HG03060 (cell line): Measurements from ENCODE around the gene RASD2.
"Not testable (repeated sequence)": the region's sequence is repeated elsewhere in the genome, so short reads cannot be mapped to it uniquely, and the experiment has no call there.

Experiments used
- ATAC-seq: cut with Tn5 transposase; IDR thresholded peaks from one replicate; pipeline ENCODE4 v1.9.1; 2021; ENCODE audit warnings: low read depth, moderate number of reproducible peaks; ENCODE audit not compliant: unreplicated experiment

Gene RASD2, protein sequence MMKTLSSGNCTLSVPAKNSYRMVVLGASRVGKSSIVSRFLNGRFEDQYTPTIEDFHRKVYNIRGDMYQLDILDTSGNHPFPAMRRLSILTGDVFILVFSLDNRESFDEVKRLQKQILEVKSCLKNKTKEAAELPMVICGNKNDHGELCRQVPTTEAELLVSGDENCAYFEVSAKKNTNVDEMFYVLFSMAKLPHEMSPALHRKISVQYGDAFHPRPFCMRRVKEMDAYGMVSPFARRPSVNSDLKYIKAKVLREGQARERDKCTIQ

DNA sequence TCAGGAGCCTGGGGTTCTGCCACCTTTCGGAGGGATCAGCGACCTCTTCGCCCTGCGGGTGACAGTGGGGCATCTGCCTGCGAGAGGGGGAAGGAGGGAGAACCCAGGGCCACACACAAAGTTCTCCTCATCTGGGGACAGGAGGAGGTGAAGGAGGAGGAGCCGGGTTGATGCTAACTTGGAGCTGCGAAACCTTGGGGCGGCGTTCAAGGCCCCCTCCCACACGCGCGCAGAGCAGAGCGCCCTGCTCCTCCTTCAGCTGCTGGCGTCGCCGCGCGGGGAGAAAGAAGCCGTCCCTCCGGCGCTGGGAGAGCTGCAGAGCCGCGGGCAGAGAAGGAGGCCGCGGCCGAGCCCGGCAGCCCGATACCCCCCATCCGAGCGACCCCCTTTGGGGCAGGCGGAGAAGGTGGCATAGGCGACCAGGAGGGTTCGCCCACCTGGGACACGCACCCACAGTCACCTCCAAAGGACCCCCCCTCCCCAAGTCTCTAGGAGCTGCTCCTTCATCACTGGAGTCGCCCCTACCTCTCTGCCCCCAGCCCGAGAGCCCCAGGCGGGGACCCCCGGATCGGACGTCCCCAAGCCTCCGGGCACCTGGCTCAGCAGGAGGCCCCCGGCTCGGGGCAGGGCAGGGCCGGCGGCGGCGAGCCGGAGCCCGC lies at the start of gene RASD2:
RASD2 (plus strand) TSS at position 237 of the 659 bp plus-strand sequence. CDS start 5,979 bp downstream, outside the sequence.
- no peak for ATAC-seq

DNA sequence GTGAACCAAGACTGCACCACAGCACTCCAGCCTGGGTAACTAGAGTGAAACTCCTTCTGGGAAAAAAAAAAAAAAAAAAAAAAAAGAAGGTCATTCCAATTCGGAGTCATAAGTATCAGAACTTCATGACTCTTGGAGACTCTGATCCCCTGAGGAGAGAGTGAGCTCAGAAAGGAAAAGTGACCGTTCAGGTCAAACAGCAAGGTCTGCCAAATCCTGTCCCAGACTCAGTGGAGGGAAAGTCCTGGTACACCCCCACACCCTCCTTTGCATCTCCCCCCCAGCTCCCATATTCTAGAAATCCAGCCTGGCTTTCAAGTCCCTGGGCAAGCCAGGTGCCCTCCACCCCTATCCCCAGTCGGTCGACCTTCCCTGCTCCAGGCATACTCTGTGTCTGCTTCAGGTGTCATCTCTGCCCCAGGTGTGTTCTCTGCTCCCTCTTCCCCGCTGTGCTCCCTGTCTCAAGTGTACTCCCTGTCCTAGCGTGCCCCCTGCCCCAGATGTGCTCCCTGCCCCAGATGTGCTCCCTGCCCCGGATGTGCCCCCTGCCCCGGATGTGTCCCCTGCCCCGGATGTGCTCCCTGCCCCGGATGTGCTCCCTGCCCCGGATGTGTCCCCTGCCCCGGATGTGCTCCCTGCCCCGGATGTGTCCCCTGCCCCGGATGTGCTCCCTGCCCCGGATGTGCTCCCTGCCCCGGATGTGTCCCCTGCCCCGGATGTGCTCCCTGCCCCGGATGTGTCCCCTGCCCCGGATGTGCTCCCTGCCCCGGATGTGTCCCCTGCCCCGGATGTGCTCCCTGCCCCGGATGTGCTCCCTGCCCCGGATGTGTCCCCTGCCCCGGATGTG lies 49.3 kb upstream of the RASD2 start:
- not testable (repeated sequence) for ATAC-seq

DNA sequence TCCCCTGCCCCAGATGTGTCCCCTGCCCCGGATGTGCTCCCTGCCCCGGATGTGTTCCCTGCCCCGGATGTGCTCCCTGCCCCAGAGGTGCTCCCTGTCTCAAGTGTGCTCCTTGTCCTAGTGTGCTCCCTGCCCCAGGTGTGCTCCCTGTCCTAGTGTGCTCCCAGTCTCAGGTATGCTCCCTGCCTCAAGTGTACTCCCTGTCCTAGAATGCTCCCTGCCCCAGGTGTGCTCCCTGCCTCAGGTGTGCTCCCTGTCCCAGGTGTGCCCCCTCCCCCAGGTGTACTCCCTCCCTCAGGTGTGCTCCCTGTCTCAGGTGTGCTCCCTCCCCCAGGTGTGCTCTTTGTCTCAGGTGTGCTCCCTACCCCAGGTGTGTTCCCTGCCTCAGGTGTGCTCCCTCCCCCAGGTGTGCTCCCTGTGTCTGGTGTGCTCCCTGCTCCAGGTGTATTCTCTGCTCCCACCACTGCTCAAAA lies 48.7 kb upstream of the RASD2 start:
- no peak for ATAC-seq

DNA sequence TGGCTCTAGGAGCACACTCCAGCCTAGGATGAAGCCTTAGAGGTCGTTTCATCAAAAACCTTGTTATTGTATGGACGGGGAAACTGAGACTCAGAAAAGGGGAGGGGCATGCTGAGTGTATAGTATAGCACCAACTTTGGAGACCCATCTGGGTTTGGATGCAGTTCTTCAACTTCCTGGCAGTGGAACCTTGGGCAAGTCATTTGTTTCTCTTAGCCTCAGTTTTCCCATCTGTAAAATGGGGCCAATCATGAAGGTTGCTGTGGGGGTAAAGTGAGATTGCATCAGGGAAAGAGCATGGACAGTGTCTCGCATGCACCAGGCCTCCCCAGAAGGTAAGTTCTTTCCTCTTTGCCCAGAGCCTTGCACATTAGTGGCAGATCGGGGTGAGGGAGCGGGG lies 47.6 kb upstream of the RASD2 start:
- ATAC-seq, result no peak

DNA sequence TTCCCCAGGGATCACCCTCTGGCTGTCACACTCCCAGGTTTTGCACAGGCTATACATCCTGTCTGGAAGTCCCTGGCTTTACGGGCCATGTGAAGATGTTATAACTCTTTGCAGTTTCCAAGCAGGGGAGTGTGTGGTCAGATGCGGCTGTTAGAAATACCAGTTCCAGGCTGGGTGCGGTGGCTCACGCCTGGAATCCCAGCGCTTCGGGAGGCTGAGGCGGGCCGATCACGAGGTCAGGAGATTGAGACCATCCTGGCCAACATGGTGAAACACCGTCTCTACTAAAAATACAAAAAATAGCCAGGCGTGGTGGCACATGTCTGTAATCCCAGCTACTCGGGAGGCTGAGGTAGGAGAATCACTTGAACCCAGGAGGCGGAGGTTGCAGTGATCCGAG lies 44.9 kb upstream of the RASD2 start:
- not testable (repeated sequence) for ATAC-seq

DNA sequence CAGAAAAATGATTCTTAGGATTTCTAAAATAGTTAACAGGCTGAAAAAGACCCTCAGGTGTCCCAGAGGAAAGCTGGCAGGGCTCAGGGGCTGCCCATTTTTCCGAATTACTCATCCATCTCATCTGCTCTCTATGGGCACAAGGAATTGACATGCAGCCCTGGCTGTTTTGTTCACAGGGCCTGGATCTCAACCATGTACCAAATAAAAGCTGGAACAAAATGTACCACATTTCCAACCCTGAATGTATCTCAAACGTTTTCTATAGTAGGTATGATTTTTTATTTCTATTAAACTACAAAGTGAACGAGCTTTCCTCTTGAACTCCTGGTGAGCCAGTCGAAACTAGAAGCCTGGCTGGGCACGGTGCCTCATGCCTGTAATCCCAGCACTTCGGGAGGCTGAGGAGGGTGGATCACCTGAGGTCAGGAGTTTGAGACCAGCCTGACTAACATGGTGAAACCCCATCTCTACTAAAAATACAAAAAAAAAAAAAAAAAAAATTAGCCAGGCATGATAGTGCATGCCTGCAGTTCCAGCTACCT lies 43.8 kb upstream of the RASD2 start:
- ATAC-seq, result no peak

DNA sequence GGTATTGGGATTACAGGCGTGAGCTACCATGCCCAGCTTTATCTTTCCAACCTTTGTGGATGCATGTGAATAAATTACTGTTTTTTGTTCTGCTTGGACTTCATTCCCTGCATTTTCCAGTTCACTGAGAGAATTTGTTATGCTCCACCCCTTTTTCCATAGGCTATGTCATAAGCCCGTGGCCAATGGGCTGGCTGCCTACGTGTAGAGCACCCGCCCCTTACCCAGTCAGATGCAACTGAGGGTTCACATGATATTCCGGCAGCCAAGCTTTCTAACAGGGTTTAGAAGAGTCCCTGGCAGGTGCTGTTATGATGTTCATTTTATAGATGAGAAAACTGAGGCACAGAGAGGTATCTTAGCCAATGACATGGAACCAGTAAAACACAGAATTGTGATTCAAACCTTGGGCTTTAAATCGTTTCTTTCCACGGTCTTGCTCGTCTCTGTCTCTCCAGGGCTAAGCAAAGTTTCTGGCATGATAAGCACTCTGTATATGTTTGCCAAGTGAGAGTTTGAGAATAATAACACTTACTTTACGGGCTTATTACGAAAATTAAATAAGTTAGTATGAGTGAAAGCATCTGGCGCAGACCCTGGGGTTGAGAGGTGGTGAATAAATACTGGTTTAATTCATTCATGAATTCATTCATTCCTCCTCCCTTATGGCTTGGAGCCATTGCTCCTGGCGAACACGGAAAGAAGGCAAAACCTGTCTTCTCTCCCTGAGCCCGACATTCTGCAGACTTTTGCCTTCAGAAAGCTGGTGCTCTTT lies 42.4 kb upstream of the RASD2 start:
- no peak for ATAC-seq

DNA sequence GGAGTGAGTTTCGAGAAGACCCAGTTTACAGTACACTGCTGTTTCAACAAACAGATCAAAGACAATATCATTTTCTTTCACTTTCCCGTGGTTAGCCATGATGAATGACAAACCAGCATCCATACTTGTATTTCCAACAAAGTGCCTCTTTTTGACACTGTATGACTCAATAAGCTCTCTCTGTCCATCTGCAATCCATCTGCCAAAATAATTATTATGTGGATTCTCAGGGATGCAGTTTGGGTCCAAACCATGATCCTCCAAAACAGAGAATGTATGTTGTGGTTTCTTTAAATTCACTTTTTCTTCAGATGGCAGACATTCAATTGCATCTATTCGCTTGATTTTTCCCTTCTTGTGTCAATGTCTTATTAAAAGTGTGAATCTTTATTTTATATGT lies 37.8 kb upstream of the RASD2 start:
- no peak for ATAC-seq

DNA sequence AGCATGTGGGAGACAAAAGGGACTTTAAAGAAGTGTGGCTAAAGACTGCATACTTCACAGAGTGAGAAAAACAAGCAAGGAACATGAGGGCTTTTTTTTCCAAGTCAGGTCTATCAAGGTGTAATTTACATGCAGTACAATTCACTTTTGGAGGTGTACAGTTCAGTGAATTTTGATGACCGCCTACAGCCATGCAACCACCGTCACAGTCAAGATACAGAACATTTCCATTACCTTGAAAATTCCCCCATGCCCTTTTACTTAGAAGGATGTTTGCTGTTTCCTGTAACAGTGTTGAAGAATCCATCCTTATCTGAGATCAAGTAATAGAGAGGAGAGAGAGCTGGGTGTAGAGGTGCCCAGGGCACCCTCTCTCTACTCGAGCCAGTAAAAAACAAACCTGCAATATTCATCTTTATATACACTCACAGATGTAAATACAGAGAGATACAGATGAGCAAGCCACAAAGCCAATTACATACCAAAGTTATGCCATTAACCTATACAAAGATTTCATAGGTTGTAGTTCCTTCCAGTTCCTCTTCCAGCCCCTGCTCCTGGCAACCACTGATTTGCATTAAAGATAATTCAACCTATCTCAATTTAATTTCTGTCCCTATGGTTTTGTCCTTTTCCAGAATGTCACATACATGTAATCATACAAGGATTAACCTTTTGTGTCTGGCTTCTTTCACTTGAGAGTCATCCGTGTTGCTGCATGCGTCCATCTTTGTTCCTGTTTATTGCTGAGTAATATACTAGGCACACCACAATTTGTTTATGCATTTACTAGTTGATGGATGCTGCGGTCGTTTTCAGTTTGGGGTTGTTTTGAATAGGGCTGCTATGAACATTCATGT lies 35.0 kb upstream of the RASD2 start:
- ATAC-seq, result no peak

DNA sequence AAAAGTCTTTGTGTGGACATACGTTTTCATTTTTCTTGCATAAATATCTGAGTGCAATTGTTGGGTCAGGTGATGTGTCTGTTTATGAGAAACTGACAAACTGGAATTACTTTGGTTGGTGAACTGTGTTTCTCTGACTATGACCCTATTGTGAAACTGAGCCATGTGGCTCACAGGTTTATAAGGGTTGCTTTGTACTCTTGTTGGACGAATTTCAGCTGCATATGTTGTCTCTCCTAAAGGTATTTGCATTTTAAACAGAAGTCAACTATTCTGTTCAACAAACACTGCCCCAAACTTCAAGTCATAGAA lies 34.4 kb upstream of the RASD2 start:
- ATAC-seq, result no peak

DNA sequence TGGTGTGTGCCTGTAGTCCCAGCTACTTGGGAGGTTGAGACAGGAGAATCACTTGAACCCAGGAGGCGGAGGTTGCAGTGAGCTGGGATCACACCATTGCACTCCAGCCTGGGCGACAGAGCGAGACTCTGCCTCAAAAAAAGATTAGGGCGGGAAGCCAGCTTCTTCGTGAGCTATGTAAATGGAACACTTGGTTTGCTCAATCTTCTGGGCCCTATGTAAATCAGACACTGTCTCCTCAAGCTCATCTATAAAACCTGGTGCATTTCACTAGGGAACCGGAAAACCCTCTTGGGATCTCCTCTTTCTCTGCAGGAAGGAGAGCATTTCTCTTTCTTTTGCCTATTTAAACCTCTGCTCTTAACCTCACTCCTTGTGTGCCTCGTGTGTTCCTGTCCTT lies 32.8 kb upstream of the RASD2 start:
- not testable (repeated sequence) for ATAC-seq

DNA sequence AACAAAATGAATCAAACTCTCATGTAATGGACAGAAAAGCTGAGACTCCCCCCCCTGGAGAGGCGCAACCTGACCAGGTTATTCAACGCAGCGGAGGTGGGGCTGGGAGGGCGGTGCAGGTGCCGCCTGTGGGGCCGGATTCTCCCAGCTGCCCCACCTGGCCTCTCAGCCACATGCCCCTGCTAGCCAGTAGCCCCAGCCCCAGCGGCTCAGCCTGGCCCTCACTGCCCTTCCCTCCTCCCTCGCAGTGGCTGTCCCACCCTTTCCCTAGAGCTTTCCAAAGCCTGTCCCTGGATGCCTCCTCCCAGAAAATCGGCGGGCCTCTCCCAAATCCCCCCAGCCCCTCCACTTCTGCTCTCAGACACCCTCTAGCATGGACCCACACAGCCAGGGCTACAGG lies 31.2 kb upstream of the RASD2 start:
- no peak for ATAC-seq

DNA sequence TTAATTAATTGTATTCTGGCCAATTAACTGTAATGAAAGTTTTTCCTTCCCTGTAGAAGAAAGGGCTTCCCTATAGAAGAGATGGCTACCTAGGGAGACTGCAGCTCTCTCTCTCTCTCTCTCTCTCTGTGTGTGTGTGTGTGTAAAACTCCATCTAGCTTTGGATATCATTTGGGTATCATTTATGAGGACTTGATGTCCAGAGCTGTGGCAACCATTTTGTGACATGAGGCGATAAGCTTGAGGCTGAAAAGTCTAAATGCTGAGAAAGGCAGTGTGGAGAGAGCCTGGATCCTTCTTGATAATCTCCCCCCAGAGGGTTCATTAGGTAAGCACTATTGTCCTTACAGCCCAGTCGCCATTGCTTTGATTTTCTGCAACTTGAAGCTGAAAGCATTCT lies 30.7 kb upstream of the RASD2 start:
- ATAC-seq, result no peak

DNA sequence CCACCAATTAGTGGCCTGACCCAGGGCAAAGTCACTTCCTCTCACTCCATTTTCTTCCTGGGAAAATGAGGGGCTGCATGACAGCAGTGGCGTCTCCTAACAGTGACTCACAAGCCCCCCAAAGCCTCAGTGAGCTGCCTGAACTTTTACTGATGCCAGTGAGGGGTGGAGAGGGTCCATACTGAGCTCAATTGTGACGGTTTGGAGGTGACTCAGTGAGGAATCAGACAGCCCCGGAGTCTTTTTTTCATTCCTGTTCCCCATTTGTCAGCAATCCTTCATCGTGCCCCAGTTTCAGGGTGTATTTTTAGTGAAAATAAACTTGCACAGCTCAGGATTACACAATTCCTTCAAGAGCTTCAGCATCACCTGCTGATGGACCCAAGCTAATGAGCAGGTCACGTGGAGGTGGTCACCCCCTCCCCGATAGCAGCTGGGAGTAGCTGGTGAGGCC lies 30.1 kb upstream of the RASD2 start:
- no peak for ATAC-seq

DNA sequence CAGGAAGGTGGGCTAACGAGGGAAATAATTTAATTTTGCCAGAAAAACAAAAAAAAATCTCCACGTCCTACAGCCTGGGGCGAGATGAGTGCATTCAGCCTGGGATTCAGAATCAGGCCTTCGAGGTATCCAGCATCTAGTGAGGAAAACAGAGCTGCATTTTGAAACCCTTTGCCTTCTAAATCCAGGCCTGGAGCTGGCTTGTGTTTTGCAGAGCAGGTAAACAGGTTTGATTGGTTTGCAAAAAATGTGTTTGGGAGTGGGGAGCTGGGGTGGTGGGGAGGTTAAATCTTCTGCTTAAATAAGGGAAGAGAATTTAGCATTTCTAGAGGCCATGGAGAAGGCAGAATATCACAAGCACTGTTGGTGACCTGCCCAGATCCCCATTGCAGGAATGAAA lies 29.7 kb upstream of the RASD2 start:
- ATAC-seq, result no peak

DNA sequence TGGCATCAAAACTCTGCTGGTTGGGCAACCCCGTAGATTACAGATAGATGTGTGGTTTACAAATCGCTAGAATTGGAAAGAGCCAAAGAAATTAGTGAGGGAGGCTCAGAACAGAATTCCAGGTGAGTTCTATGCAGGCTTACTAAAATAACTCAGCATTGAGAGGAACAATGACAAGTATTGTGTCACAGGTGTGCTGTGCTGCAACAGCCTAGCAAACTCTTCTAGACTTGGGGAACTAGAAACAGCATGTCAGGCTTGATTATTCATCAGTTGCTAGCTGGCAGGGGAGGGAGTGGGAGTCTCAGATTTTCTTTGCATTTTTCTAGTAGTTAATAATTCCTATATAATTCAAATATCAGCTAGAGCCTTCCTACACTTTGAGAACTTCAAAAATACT lies 26.3 kb upstream of the RASD2 start:
- ATAC-seq, result no peak

DNA sequence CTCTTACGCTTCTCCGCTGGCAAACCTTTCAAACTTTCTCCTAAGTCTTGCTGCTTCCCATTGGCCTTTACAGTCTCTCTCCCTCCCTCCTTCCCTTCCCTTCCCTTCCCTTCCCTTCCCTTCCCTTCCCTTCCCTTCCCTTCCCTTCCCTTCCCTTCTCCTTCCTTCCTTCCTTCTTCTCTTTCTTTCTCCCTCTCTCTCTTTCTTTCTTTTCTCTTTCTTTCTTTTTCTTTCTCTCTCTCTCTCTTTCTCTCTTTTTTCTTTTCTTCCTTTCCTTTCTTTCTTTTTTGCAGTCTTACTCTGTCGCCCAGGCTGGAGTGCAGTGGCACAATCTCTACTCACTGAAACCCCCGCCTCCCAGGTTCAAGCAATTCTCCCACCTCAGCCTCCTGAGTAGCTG lies 24.7 kb upstream of the RASD2 start:
- ATAC-seq, result not testable (repeated sequence)

DNA sequence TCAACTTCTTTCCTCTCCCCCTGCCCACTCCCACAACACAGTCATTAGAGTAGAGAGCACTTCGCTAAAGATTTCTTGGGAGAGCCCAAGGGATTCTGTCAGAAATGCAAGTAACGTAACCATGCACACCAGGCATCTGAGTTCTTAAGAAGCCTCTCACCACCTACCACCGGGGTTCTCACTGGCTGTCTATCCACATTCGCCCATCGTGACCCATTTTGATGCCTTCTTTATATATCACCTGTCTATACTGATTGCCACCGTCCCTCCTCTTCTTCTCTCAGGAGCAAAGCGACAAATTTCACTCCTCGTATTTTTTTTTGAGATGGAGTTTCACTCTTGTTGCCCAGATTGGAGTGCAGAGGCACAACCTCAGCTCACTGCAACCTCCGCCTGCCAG lies 23.9 kb upstream of the RASD2 start:
- no peak for ATAC-seq

DNA sequence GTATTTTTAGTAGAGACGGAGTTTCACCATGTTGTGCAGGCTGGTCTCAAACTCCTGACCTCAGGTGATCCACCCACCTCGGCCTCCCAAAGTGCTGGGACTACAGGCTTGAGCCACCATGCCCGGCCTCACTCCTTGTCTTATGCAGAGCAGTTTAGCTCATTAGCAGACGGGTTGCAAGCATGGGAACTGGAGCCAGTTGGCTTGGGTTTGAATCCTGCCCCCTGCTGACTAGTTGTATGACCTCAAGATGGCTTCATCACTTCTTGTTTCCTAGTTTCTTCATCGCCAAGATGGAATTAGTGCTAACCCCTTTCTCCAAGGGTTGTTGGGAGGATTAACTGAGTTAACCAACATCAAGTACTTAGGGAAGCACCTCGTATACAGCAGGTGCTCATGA lies 23.4 kb upstream of the RASD2 start:
- no peak for ATAC-seq
